Activated CD4-positive, CD25-positive, alpha-beta regulatory T cell (primary cell): ENCODE data around the gene MME.
"Not testable (repeated sequence)": the region's sequence is repeated elsewhere in the genome, so short reads cannot be mapped to it uniquely, and the experiment has no call there.

Experiments used
- DNase-seq, 4 experiments: peaks; one replicate each; lab custom pipeline; 2025; lab: John Stamatoyannopoulos, UW

MME gene

DNA sequence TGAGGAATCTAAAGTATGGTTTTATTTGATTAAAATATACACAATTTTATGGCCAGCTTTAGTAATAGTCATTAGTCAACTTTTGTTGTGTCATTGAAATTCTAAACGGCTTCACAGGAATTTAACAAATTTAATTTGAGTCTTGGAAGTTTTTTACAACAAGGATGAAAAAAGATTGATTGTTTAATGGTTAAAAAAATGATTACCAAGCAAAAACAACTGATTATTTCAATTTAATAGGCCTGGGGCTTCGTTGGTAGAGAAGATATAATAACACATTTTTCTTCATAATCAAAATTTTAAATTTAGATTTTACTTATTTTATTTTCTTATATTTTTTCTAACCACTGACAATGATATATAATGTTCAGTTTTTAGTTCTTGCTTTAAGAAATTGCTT is 4.4 kb downstream of the MME start:
- no peak for DNase-seq

DNA sequence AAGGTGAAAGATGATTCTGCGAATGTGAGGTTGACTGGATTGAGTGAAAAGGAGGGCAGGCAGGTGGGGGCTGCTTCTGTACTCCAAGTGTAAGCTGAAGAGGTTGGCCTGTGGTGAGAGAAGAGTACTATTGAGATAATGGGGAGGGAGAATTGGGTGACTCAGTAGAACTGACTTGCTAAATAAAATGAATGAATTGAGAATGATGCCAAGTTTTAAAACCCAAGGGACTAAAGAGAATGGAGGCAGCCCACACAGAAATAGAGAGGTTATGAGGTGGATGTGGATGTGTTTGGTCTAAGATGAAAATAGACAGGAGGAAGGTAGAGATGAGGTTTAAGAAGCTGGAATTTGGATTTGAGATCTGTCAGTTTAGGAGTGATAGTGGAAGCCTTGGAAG is 5.9 kb downstream of the MME start:
- no peak for DNase-seq

DNA sequence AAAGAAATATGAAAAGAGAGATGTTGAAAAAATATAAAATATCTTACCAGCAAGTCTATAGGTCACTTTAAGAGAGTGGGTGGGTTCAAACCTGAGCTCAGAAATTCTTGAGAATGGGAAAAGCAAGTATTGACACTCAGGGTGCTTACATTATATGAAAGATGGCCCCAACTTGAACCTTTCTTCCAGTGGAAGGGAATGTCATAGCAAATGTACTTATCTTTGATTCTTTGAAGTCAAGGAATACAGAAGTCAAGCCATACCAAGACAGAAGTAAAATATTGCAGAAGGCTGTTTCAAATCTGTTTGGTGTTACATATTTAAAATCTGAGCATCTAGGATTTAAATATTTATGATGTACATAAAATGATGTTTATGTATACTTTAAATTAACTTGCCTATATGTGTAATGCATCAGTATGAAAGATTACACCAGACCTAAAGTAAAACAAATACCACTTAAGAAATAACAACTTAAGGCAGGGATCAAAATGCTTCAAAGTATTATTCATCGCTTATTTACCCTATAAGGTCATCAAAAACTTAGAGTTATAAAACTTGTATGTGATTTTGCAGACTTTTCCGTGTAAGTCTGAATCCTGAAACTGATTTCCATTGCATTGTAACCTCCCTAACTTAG is 8.7 kb downstream of the MME start:
- DNase-seq = no peak

- no peak for DNase-seq
Observed at GRCh38 chr3:155089495-155089894, 9.4 kb downstream of the MME start.

GRCh38 chr3:155093261-155093660 is 13.1 kb downstream of the MME start:
- DNase-seq = no peak

GRCh38 chr3:155096303-155097008 is 16.3 kb downstream of the MME start:
- no peak for DNase-seq

GRCh38 chr3:155097009-155097349 is 16.9 kb downstream of the MME start:
- DNase-seq = no peak

DNA sequence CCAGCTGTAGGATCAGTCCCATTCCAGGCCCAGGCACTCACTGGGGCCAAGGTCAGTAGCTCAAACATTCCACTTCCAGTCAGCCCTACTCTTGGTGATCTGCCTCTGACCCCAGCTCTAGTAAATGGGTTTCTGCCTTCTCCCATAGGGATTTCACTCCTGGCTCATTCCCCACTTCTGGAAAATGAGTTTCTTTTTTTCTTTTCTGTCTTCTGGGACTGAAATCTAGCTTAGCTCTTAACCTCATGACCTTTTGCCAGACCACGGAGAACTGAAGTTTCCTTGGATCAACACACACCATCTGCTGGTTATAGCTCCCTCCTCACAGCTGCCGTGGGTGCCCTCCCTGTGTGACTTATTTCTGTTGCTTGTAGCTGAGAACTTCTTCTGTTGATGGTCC is 21.3 kb downstream of the MME start:
- no peak for DNase-seq

DNA sequence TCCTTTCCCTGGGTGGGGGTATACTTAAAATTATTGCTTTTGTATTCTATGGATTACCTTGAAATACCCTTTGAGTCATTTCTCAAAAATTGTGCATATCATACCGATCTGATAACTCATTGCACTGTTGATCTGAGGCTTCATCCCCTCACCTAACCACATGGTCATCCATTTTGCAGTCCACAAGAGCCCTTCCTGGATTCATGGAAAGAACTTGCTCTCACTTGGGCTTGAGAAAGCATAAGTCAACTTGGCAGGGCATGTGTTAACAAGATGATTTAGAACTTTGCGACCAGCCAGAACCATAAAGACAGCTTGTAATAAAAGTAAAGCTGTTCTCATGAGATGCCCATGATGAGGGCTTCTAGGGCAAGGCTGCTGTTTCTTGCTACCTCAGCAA is 22.2 kb downstream of the MME start:
- no peak for DNase-seq

- DNase-seq = no peak
Observed at GRCh38 chr3:155103686-155104085, 23.6 kb downstream of the MME start.

- no peak for DNase-seq
Observed at GRCh38 chr3:155106119-155106518, 26.0 kb downstream of the MME start.

GRCh38 chr3:155110022-155110421 is 29.9 kb downstream of the MME start:
- DNase-seq = no peak

DNA sequence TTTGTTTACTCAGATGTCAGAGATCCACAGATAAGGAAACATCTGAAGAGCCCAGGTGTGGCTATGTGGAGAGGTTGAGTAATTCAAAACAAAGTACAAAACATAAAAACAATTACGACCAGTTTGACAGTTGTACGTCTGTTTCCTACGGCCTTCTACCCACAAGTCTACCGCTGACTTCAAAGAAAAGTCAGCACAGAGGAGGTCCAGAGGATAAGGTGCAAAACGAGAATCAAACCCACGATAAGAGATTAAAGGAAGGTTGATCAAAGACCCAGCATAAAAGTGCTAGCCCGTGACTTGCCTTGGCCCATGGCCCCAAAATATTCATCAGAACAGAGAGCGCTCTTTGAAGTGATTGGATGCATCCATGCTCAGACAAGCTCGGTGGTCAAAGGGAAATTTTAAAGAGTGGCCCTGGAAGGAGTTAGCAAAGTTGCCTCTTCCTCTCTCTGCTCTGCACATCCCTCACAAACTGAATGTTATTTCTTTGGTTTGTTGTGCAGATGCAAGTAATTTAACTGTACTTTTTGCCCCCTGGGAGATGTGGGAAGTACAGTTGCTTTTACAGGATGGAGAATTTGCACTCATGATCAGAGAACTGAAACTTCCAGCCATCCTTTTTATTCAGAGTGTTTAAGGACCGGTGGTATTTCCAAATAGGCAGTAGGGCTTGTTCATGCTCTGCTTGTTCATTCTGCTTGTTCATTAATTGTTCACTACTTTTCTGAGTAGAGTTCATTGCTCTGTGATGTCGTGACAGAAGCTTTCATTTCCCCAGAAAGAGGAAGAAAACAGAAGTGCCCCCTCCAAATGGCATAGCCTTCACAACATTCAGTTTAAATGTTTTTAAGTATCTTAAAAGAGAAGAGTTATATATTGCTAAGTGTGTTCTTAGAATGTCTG is 31.1 kb downstream of the MME start:
- no peak for DNase-seq

DNA sequence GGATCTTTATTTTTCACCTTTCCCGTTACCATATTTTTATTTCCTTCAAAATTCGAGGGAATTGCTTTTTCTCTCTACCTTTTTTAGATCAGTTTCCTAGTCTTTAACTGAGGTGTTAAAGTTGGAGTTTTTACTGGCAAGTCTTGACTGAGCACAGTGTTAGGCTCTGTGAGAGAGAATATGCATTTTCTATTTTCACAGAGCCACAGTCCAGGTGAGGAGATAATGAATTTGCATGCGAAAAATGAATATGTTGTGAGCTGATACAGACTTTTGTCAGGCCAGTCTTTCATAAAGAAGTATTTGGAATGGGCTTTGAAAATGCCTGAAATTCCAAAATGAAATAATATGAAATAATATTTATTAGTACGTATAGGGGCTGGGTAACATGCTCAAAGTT is 31.9 kb downstream of the MME start:
- no peak for DNase-seq

DNA sequence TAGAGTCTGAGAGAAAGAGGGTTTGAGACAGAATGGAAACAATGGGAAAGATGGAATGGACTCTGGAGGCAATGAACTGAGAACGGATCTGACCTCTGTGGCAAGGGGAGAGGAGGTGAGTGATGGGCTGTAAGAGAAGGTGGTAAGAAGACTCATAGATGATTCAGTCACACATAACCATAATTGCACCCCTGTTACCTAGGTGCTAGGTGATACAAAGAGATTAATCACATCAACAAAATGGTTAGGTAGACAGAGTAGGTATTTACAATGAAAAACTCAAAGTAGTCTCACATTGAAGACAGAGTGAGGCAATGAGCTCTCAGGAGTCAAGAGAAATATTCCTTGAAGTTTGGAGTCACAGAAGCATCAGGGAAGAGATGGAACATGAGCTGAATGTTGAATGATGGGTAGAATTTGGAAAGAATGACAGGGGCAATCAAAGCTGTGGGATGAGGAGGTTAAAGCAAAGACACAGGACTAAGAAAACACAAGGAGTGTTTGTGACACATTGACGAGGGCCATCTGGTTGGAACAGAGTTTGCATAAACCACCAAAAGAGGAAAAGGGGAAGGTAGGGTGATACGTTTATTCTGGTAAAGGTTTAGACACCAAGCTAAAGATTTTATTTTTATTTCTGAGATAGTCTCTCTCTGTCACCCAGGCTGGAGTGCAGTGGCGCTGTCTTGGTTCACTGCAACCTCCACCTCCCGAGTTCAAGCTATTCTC is 32.7 kb downstream of the MME start:
- DNase-seq = no peak

DNA sequence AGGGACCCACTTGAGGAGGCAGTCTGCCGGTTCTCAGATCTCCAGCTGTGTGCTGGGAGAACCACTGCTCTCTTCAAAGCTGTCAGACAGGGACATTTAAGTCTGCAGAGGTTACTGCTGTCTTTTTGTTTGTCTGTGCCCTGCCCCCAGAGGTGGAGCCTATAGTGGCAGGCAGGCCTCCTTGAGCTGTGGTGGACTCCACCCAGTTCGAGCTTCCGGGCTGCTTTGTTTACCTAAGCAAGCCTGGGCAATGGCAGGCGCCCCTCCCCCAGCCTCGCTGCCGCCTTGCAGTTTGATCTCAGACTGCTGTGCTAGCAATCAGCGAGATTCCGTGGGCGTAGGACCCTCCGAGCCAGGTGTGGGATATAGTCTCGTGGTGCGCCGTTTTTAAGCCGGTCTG is 44.6 kb downstream of the MME start:
- DNase-seq = not testable (repeated sequence)

GRCh38 chr3:155129396-155129795 is 49.3 kb downstream of the MME start:
- DNase-seq = no peak

- DNase-seq = no peak
Observed at GRCh38 chr3:155130001-155130400, 49.9 kb downstream of the MME start.

DNA sequence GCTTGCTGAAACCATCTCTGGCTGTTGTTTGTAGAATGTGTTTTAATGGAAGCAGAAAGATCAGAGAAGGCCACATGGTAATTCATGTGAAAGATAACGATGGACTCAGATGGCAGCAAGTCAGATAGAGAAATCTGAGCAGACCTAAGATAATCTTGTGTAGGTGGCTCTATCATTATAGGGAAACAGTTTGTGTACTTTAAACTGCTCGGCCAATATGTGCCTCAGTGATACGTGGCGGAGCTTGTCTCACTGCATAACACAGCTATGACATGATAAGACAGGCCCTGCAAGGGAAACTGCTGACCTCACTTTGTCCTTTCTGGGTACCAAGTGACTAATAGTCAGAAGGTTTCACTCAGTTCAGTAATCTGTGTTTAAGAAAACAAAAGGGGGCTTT is 51.0 kb downstream of the MME start:
- DNase-seq = no peak

- DNase-seq = not testable (repeated sequence)
Observed at GRCh38 chr3:155134311-155134710, 54.2 kb downstream of the MME start.

- no peak for DNase-seq
Observed at GRCh38 chr3:155135003-155135402, 54.9 kb downstream of the MME start.

DNA sequence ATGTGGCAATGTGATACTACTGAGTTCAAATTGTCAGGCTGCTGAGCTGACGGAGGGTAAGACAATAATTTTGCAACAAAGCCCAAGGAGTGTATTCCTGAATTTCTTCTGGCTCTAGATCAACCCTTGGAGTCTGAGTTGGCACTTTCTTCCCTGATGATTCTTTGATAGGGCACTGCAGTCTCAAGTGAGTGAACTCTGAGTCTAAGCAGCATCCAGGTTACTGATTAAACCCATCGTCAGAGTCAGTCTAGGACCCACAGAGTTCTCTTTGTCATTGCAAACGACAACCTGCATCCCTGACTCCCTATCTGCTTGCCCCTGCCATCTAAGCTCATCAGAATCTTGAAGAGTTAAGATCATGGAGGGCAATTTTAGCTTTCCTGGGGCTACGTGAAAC is 58.6 kb downstream of the MME start:
- no peak for DNase-seq
